GM23338 (cell line): Measurements from ENCODE around the gene KRT12. TPM values are rescaled to one million over a fixed set of nuclear protein-coding genes. Genes with fewer than 3 reads are reported as not detected.

Source experiments
- ATAC-seq: fragments of 200-7000 bp; cut with Tn5 transposase; 3 replicates; pipeline ENCODE4 v1.9.1; 2020
- DNase-seq: peaks from one replicate; pipeline ENCODE4 v3.0.0-alpha.2; 2015; ENCODE audit warnings: low spot score
- H2AFZ ChIP-seq: fragments of 200-600 bp; sonication (generic); 2 replicates; pipeline ENCODE4 v1.8.0; 2016; ENCODE audit warnings: antibody characterized with exemption, mild to moderate bottlenecking, moderate library complexity
- H3F3A ChIP-seq: fragments of 200-600 bp; sonication (generic); replicated peaks from 2 replicates; pipeline ENCODE4 v1.8.0; 2017; ENCODE audit warnings: antibody characterized with exemption, mixed run types, low read depth
- H3K27ac ChIP-seq: fragments of 200-600 bp; sonication (generic); 2 replicates; pipeline ENCODE4 v1.6.1; 2016; ENCODE audit warnings: low read depth
- H3K27me3 ChIP-seq: fragments of 200-600 bp; sonication (generic); 2 replicates; pipeline ENCODE4 v1.8.0; 2016; ENCODE audit warnings: mild to moderate bottlenecking, mixed run types, moderate library complexity; ENCODE audit not compliant: insufficient read depth
- H3K36me3 ChIP-seq: fragments of 200-600 bp; sonication (generic); 2 replicates; pipeline ENCODE4 v1.8.0; 2016; ENCODE audit warnings: mild to moderate bottlenecking; ENCODE audit not compliant: insufficient read depth
- H3K4me1 ChIP-seq: fragments of 200-600 bp; sonication (generic); 2 replicates; pipeline ENCODE4 v1.8.0; 2016; ENCODE audit warnings: mild to moderate bottlenecking, moderate library complexity; ENCODE audit not compliant: insufficient read depth
- H3K4me2 ChIP-seq: fragments of 200-600 bp; sonication (generic); 2 replicates; pipeline ENCODE4 v1.7.1; 2017; ENCODE audit warnings: mixed run types
- H3K4me3 ChIP-seq: fragments of 200-600 bp; sonication (generic); 2 replicates; pipeline ENCODE4 v1.6.1; 2016; ENCODE audit warnings: mixed run types
- H3K79me2 ChIP-seq: fragments of 200-600 bp; sonication (generic); replicated peaks from 2 replicates; pipeline ENCODE4 v1.8.0; 2017; ENCODE audit warnings: mild to moderate bottlenecking; ENCODE audit not compliant: insufficient read depth
- H3K9me2 ChIP-seq: fragments of 200-600 bp; sonication (generic); 2 replicates; pipeline ENCODE4 v1.8.0; 2017; ENCODE audit not compliant: insufficient read depth
- H4K20me1 ChIP-seq: fragments of 200-600 bp; sonication (generic); replicated peaks from 2 replicates; pipeline ENCODE4 v1.8.0; 2017; ENCODE audit warnings: mild to moderate bottlenecking; ENCODE audit not compliant: insufficient read depth
- H3K27ac Mint-ChIP-seq: 2 replicates; pipeline ENCODE4 v1.8.0; 2020; ENCODE audit warnings: inconsistent platforms, mild to moderate bottlenecking, moderate library complexity, mixed read lengths
- H3K27me3 Mint-ChIP-seq: 3 replicates; pipeline ENCODE4 v1.8.0; 2022; ENCODE audit warnings: low read depth, mild to moderate bottlenecking, moderate library complexity, mixed read lengths, inconsistent platforms; ENCODE audit not compliant: insufficient read depth, poor library complexity
- H3K36me3 Mint-ChIP-seq: 3 replicates; pipeline ENCODE4 v1.8.0; 2021; ENCODE audit warnings: low read depth, mild to moderate bottlenecking, inconsistent platforms, moderate library complexity, mixed read lengths
- H3K4me1 Mint-ChIP-seq: 3 replicates; pipeline ENCODE4 v1.8.0; 2020; ENCODE audit warnings: mild to moderate bottlenecking, inconsistent platforms, mixed read lengths
- H3K4me3 Mint-ChIP-seq: 3 replicates; pipeline ENCODE4 v1.8.0; 2021; ENCODE audit warnings: moderate library complexity, mild to moderate bottlenecking, inconsistent platforms, mixed read lengths
- H3K9me3 Mint-ChIP-seq: 3 replicates; pipeline ENCODE4 v1.8.0; 2020; ENCODE audit warnings: moderate library complexity, mild to moderate bottlenecking, inconsistent platforms, mixed read lengths
- CREB1 ChIP-seq: fragments of 250-450 bp; sonication (Bioruptor Pico); IDR thresholded peaks from 2 replicates; pipeline ENCODE4 v1.5.0; 2020; ENCODE audit warnings: low read depth, mild to moderate bottlenecking, moderate library complexity
- CTCF ChIP-seq, 2 experiments: fragments of 200-600 bp in 1 of 2; sonication (generic) in 1 of 2; conservative IDR thresholded peaks; 2 replicates each; pipeline versions ENCODE4 v1.5.1 to v1.6.1; 2016 to 2017; ENCODE audit warnings: antibody characterized with exemption in 2 of 2, low read depth in 2 of 2, mild to moderate bottlenecking in 2 of 2, moderate library complexity in 1 of 2
- EZH2 ChIP-seq: fragments of 200-600 bp; sonication (generic); IDR thresholded peaks from one replicate; pipeline ENCODE4 v1.8.0; 2017; ENCODE audit warnings: antibody characterized with exemption, mild to moderate bottlenecking, low read depth; ENCODE audit not compliant: unreplicated experiment
- EZH2phosphoT487 ChIP-seq: fragments of 200-600 bp; sonication (generic); IDR thresholded peaks from one replicate; pipeline ENCODE4 v1.8.1; 2018; ENCODE audit warnings: antibody characterized with exemption; ENCODE audit not compliant: unreplicated experiment
- JUNB ChIP-seq: IDR thresholded peaks from one replicate; pipeline ENCODE4 v1.6.1; 2016; ENCODE audit warnings: antibody characterized with exemption; ENCODE audit not compliant: unreplicated experiment
- NANOG ChIP-seq: IDR thresholded peaks from 2 replicates; pipeline ENCODE4 v1.6.1; 2016; ENCODE audit warnings: antibody characterized with exemption, borderline replicate concordance
- POLR2AphosphoS5 ChIP-seq: IDR thresholded peaks from 2 replicates; pipeline ENCODE4 v1.6.1; 2016; ENCODE audit warnings: antibody characterized with exemption, low read depth
- STAT1 ChIP-seq: IDR thresholded peaks from one replicate; pipeline ENCODE4 v1.6.1; 2016; ENCODE audit warnings: antibody characterized with exemption; ENCODE audit not compliant: unreplicated experiment
- ZNF114 ChIP-seq: fragments of 250-450 bp; sonication (Bioruptor Pico); IDR thresholded peaks from 2 replicates; pipeline ENCODE4 v1.5.0; 2020; ENCODE audit warnings: mild to moderate bottlenecking, moderate library complexity
- ZNF331 ChIP-seq: fragments of 250-450 bp; sonication (Bioruptor Pico); IDR thresholded peaks from 2 replicates; pipeline ENCODE4 v1.5.0; 2020; ENCODE audit warnings: low read depth, mild to moderate bottlenecking, moderate library complexity
- ZNF462 ChIP-seq: fragments of 250-450 bp; sonication (Bioruptor Pico); IDR thresholded peaks from 2 replicates; pipeline ENCODE4 v1.5.0; 2020; ENCODE audit warnings: mild to moderate bottlenecking, moderate library complexity
- polyA plus RNA-seq: library from polyadenylated mRNA; unstranded; fragments of >200 nt; fragmentation: Nextera tagmentation; extraction: Ambion mirVana; gene quantifications from 2 replicates; pipeline ENCODE4 v1.2.1, GENCODE V29; 2016
- total RNA-seq: library from RNA; depleted of rRNA; stranded (reverse); fragments of >200 nt; shearing (Covaris generic); gene quantifications from 2 replicates; pipeline ENCODE4 v1.2.3, GENCODE V29; 2014
- TF ChIP-seq, protein P1 (sequence below): IDR thresholded peaks from 2 replicates; pipeline ENCODE4 v1.6.1; 2016; ENCODE audit warnings: antibody characterized with exemption
- TF ChIP-seq, protein P2 (sequence below): IDR thresholded peaks from one replicate; pipeline ENCODE4 v1.6.1; 2018; ENCODE audit warnings: antibody characterized with exemption; ENCODE audit not compliant: unreplicated experiment

Gene KRT12
- total and polyA plus RNA-seq, 2 experiments from 2014 or later, result not detected

DNA sequence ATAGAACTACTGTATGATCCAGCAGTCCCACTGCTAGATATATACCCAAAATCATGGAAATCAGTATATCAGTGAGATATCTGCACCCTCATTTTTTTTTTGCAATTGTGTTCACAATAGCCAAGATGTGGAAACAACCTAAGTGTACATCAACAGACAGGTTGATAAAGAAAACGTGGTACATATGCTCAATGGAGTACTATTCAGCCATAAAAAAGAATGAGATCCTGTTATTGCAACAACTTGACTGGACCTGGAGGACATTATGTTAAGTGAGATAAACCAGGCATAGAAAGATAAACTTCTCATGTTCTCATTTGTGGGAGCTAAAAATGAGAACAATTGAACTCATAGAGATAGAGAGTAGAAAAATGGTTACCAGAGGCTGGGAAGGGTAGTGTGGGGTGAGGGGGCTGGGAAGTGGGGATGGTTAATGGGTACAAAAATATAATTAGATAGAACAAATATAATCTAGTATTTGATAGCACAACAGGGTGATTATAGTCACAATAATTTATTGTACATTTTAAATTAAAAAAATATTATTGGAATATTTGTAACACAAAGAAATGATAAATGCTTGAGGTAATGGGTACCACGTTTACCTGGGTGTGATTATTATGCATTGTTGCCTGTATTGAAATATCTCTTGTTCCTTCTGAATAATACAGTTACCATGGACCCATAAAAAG lies 36.8 kb downstream of the KRT12 start:
- no peak overlapping the region for H3K4me2 ChIP-seq
- H3K27ac ChIP-seq, result no peak overlapping the region
- Mint-ChIP-seq H3K36me3 (peaks cover 5% of the 10 kb centered on the region; the same call in 2 of the 3 replicates), H3K4me3 (no peak overlapping the region), H3K27ac (no peak overlapping the region), H3K27me3 (peaks cover 28% of the 10 kb centered on the region), H3K4me1 (peaks cover 6% of the 10 kb centered on the region), H3K9me3 (no peaks in the 10 kb centered on the region)
- ATAC-seq (no peak), DNase-seq (no peak)
- TF ChIP-seq, protein P1, sequence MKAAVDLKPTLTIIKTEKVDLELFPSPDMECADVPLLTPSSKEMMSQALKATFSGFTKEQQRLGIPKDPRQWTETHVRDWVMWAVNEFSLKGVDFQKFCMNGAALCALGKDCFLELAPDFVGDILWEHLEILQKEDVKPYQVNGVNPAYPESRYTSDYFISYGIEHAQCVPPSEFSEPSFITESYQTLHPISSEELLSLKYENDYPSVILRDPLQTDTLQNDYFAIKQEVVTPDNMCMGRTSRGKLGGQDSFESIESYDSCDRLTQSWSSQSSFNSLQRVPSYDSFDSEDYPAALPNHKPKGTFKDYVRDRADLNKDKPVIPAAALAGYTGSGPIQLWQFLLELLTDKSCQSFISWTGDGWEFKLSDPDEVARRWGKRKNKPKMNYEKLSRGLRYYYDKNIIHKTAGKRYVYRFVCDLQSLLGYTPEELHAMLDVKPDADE, result no peak
- TF ChIP-seq ZNF331 (CRISPR knock-in tag) (no peak), POLR2AphosphoS5 (no peak), CREB1 (no peak), STAT1 (no peak), ZNF114 (no peak), EZH2phosphoT487 (no peak), CTCF (conservative IDR thresholded peaks at IDR 0.05; ENCODE audit: low read depth in 2 of 2) (no peak), NANOG (no peak), EZH2 (no peak), ZNF462 (CRISPR knock-in tag) (no peak), JUNB (no peak)
- TF ChIP-seq, protein P2, sequence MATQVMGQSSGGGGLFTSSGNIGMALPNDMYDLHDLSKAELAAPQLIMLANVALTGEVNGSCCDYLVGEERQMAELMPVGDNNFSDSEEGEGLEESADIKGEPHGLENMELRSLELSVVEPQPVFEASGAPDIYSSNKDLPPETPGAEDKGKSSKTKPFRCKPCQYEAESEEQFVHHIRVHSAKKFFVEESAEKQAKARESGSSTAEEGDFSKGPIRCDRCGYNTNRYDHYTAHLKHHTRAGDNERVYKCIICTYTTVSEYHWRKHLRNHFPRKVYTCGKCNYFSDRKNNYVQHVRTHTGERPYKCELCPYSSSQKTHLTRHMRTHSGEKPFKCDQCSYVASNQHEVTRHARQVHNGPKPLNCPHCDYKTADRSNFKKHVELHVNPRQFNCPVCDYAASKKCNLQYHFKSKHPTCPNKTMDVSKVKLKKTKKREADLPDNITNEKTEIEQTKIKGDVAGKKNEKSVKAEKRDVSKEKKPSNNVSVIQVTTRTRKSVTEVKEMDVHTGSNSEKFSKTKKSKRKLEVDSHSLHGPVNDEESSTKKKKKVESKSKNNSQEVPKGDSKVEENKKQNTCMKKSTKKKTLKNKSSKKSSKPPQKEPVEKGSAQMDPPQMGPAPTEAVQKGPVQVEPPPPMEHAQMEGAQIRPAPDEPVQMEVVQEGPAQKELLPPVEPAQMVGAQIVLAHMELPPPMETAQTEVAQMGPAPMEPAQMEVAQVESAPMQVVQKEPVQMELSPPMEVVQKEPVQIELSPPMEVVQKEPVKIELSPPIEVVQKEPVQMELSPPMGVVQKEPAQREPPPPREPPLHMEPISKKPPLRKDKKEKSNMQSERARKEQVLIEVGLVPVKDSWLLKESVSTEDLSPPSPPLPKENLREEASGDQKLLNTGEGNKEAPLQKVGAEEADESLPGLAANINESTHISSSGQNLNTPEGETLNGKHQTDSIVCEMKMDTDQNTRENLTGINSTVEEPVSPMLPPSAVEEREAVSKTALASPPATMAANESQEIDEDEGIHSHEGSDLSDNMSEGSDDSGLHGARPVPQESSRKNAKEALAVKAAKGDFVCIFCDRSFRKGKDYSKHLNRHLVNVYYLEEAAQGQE, result no peak
- peaks cover 6% of the 10 kb centered on the region; the same call in 1 of the 2 replicates for H3K4me1 ChIP-seq
- H3K79me2 ChIP-seq, result no peaks in the 10 kb centered on the region
- no peaks in the 10 kb centered on the region for H3F3A ChIP-seq
- no peaks in the 10 kb centered on the region; the same call in 1 of the 2 replicates for H3K36me3 ChIP-seq
- H3K9me2 ChIP-seq, result no peaks in the 10 kb centered on the region
- H3K27me3 ChIP-seq, result peaks cover 98% of the 10 kb centered on the region
- H2AFZ ChIP-seq, result no peak overlapping the region
- H4K20me1 ChIP-seq, result peaks cover 30% of the 10 kb centered on the region
- H3K4me3 ChIP-seq, result no peak overlapping the region
